Placental epithelial cell (primary cell): ENCODE results near the gene ZNF48. TPM values are rescaled to one million over a fixed set of nuclear protein-coding genes. Genes with fewer than 3 reads are reported as not detected.

Experiments
- small RNA-seq: library from RNA; depleted of rRNA; stranded (forward); fragments of <200 nt; gene quantifications from one replicate; pipeline ENCODE3, GENCODE V24; 2012
- total RNA-seq: library from RNA; depleted of rRNA; stranded (reverse); fragments of >200 nt; gene quantifications from 2 replicates; pipeline ENCODE4 v1.2.3, GENCODE V29; 2012

The ZNF48 gene
- total RNA-seq = 6.7 and 8.4 TPM in 2 replicates

GRCh38 chr16:30395155-30395991, at the start of gene ZNF48:
Gene ZNF48, plus strand, starts transcription at chr16:30395420. Its CDS starts 375 bp downstream, at chr16:30395795.

GRCh38 chr16:30355144-30355953, 39.9 kb upstream of the ZNF48 start, which contains the start of gene CD2BP2:
Gene CD2BP2, minus strand, starts transcription at chr16:30355308. Its CDS starts 627 bp downstream, at chr16:30354681.

GRCh38 chr16:30370456-30371247, 24.6 kb upstream of the ZNF48 start, which contains the start of gene TBC1D10B:
Gene TBC1D10B, minus strand, starts transcription at chr16:30370494. Its CDS starts 311 bp downstream, at chr16:30370183.

GRCh38 chr16:30374538-30374937, 20.7 kb upstream of the ZNF48 start, which contains the start of gene MYL11:
Gene MYL11, plus strand, starts transcription at chr16:30374802. Its CDS starts 56 bp downstream, at chr16:30374858.

GRCh38 chr16:30382111-30382881, 12.9 kb upstream of the ZNF48 start, which contains the start of gene SEPTIN1:
Gene SEPTIN1, minus strand, starts transcription at chr16:30382561. Its CDS starts 19 bp downstream, at chr16:30382542.

GRCh38 chr16:30407102-30407803, 12.0 kb downstream of the ZNF48 start, which contains the start of gene ZNF771:
Gene ZNF771, plus strand, starts transcription at chr16:30407606. Its CDS starts 448 bp downstream, at chr16:30408054.

GRCh38 chr16:30429678-30430427, 34.6 kb downstream of the ZNF48 start, which contains the start of gene DCTPP1:
Gene DCTPP1, minus strand, starts transcription at chr16:30430030. Its CDS starts 50 bp downstream, at chr16:30429980.

GRCh38 chr16:30445408-30446202, 50.4 kb downstream of the ZNF48 start, which contains the start of gene SEPHS2:
Gene SEPHS2, minus strand, starts transcription at chr16:30445874. Its CDS starts 147 bp downstream, at chr16:30445727.

Small RNA genes lying within 50 kb of the gene (small RNA-seq; reads per million reads assigned to genes)
- 4.5 reads per million, percentile 90 among the genes with 10 or more reads in this experiment for gene RF00406

Other genes starting within 250 kb of the ZNF48 start
- gene CORO1A, start 211.8 kb upstream of the ZNF48 start, total RNA-seq = 5.1 and 5.7 TPM in 2 replicates
- gene BOLA2B, start 201.8 kb upstream of the ZNF48 start, total RNA-seq = 42.0 and 117 TPM in 2 replicates
- 21.9 and 46.3 TPM in 2 replicates for gene SLX1A, start 201.5 kb upstream of the ZNF48 start, total RNA-seq
- 4.1 and 4.7 TPM in 2 replicates for gene SULT1A3, start 196.2 kb upstream of the ZNF48 start, total RNA-seq
- gene NPIPB13, start 146.9 kb upstream of the ZNF48 start, total RNA-seq = 0.33 and 0.39 TPM in 2 replicates
- 37.5 and 38.1 TPM in 2 replicates for gene CD2BP2, start 40.1 kb upstream of the ZNF48 start, total RNA-seq
- gene TBC1D10B, start 24.9 kb upstream of the ZNF48 start, total RNA-seq = 31.7 and 39.7 TPM in 2 replicates
- not detected in 2 replicates for gene MYL11, start 20.6 kb upstream of the ZNF48 start, total RNA-seq
- gene SEPTIN1, start 12.9 kb upstream of the ZNF48 start, total RNA-seq = 0.39 TPM in 1 of 2 replicates, not detected in the other
- 7.1 and 11.8 TPM in 2 replicates for gene ZNF771, start 12.2 kb downstream of the ZNF48 start, total RNA-seq
- 13.0 and 15.4 TPM in 2 replicates for gene DCTPP1, start 34.6 kb downstream of the ZNF48 start, total RNA-seq
- 7.4 and 8.6 TPM in 2 replicates for gene SEPHS2, start 50.5 kb downstream of the ZNF48 start, total RNA-seq
- not detected in 2 replicates for gene ITGAL, start 77.3 kb downstream of the ZNF48 start, total RNA-seq
- 28.7 and 36.7 TPM in 2 replicates for gene ZNF768, start 131.1 kb downstream of the ZNF48 start, total RNA-seq
- gene ZNF747, start 139.4 kb downstream of the ZNF48 start, total RNA-seq = 21.5 and 25.1 TPM in 2 replicates
- 6.6 and 7.5 TPM in 2 replicates for gene ZNF764, start 163.0 kb downstream of the ZNF48 start, total RNA-seq
- 5.1 and 14.5 TPM in 2 replicates for gene ZNF688, start 176.3 kb downstream of the ZNF48 start, total RNA-seq
- gene ZNF785, start 190.3 kb downstream of the ZNF48 start, total RNA-seq = 9.2 and 14.1 TPM in 2 replicates
- 5.9 and 10.7 TPM in 2 replicates for gene ZNF689, start 215.0 kb downstream of the ZNF48 start, total RNA-seq